ENCODE results near the gene PSENEN.

PSENEN gene

DNA sequence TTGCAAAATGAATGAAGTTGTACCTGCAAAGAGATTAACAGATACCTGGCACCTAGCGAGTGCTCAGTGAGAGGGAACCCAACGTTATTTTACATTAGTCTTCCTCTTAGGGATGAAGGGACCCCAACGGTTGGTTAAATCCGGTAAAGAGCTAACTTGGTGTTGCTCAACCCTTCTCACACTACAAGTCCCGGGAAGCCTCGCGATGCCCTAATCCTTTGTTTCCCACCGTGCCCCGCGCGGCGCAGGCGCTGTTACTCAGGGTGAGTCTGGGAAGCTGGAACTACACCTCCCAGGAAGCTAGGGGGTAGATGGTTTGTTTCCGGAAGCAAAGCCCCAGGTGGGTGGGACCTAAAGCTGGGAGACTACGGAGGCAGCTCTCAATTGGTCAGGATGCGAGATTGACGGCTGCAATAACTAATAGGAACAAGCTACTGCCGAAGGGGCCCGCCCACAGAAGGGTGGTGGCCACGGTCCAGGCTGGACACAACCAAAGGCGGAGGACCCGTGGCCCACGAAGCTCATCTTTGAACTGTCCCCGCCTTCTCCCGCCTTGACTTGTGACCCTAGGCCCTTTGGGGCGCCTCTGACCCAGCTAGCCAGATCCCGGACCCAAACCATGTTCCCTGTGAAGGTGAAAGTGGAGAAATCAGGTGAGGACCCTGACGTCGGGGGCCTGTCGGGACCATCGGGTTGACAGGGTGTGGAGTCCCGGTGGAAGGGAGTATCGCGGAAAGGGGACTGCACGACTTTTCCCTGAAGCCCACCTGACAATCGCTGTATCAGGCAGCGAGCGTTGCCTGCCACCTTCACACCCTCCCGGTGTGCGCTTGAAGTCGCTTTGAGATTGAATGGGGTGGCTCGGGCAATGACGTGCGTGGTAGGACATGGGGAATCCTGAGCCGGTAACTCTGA is 2.9 kb downstream of the PSENEN start, which contains the start of gene LIN37:
TSS of gene LIN37 (plus strand) at position 471 of the 915 bp plus-strand sequence. CDS start at position 620, 149 bp downstream.
- Histone ChIP-seq H3K27ac (ENCODE audit: low read depth, low read length) (peak within 1 kb of the TSS; percentile 99), H3K4me1 (ENCODE audit: insufficient read depth, low read length) (peaks cover 36% of the 10 kb centered on the region), H3K4me3 (ENCODE audit: low read depth in 1 of 2, low read length in 2 of 2) (peak within 1 kb of the TSS; percentile 96 to 99), H3K9ac (ENCODE audit: low read length) (peak within 1 kb of the TSS; percentile 93), H3K27me3 (ENCODE audit: control insufficient read depth in 1 of 2, insufficient read depth in 2 of 2, low read length in 2 of 2) (no peaks in the 10 kb centered on the region), H3K36me3 (ENCODE audit: insufficient read depth, low read length) (peaks cover 11% of the 10 kb centered on the region), H3K9me3 (ENCODE audit: low read length) (no peaks in the 10 kb centered on the region)

DNA sequence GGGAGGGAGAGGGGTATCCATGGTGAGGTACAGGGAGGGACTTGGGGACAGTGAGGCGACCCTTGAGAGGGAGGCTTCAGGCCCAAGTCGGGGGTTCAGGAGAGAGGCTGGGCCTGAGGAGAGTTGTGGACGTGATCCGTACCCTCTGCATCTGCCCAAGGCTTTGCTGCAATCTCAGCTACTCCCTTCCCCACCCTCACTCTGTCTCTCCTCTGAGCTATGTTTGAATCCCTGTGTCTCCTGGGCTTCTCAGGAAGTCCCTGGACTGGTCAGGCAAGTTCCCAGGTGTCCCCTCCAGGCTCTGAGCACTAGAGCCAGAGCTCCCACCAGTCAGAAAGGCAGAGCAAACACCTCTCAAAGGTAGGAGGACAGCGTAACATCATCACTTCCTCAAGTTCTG is 4.7 kb downstream of the PSENEN start:
- no peak overlapping the region for H3K4me3 ChIP-seq (ENCODE audit: low read depth in 1 of 2, low read length in 2 of 2)
- no peaks in the 10 kb centered on the region for H3K9me3 ChIP-seq (ENCODE audit: low read length)
- H3K27ac ChIP-seq (ENCODE audit: low read depth, low read length) = no peak overlapping the region
- H3K27me3 ChIP-seq (ENCODE audit: control insufficient read depth in 1 of 2, insufficient read depth in 2 of 2, low read length in 2 of 2) = no peaks in the 10 kb centered on the region
- no peak overlapping the region for H3K9ac ChIP-seq (ENCODE audit: low read length)
- H3K36me3 ChIP-seq (ENCODE audit: insufficient read depth, low read length) = peaks cover 22% of the 10 kb centered on the region
- H3K4me1 ChIP-seq (ENCODE audit: insufficient read depth, low read length) = peaks cover 44% of the 10 kb centered on the region

DNA sequence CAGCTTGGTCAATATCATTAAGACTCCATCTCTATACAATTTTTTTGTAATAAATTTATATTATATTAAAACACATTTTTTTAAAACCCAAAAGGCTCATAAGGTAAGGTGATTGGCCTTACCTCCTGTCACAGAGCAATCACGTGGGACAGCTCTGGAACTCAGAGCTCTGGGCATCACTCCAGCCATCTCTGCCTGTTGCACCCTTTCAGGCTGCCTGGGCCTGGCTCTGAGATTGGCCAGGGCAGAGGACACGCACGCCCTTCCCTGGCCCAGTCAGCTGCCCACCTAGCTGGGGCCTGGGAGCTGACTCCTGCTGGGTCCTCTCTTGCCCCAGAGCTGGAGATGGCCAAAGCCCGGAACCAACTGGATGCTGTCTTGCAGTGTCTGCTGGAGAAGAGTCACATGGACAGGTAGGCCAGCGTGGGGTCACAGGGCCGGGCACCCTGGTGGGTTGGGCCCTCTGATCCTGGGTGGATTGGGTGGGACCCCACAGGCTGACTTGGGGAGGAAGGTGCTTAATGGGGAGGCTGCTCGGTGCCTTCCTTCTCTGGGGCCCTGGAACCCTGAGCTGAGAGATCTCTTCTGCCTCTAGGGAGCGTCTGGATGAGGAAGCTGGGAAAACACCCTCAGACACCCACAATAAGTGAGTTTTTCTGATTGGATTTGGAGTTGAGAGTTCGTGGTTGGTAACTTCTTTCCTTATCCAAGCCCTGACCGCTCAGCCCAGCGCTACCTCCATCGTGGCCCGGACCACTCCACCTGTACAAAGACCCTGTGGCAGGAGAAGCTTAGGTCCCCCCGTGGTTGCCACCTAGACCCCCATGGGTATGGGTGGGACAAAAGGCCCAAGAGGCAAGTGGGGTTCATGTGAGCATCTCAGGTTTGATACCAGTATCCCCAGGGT is 6.6 kb downstream of the PSENEN start:
- peaks cover 22% of the 10 kb centered on the region for H3K36me3 ChIP-seq (ENCODE audit: insufficient read depth, low read length)
- H3K9me3 ChIP-seq (ENCODE audit: low read length) = no peaks in the 10 kb centered on the region
- no peak overlapping the region for H3K27ac ChIP-seq (ENCODE audit: low read depth, low read length)
- peaks cover 33% of the 10 kb centered on the region for H3K4me1 ChIP-seq (ENCODE audit: insufficient read depth, low read length)
- H3K9ac ChIP-seq (ENCODE audit: low read length) = no peak overlapping the region
- H3K27me3 ChIP-seq (ENCODE audit: control insufficient read depth in 1 of 2, insufficient read depth in 2 of 2, low read length in 2 of 2) = no peaks in the 10 kb centered on the region
- no peak overlapping the region for H3K4me3 ChIP-seq (ENCODE audit: low read depth in 1 of 2, low read length in 2 of 2)

DNA sequence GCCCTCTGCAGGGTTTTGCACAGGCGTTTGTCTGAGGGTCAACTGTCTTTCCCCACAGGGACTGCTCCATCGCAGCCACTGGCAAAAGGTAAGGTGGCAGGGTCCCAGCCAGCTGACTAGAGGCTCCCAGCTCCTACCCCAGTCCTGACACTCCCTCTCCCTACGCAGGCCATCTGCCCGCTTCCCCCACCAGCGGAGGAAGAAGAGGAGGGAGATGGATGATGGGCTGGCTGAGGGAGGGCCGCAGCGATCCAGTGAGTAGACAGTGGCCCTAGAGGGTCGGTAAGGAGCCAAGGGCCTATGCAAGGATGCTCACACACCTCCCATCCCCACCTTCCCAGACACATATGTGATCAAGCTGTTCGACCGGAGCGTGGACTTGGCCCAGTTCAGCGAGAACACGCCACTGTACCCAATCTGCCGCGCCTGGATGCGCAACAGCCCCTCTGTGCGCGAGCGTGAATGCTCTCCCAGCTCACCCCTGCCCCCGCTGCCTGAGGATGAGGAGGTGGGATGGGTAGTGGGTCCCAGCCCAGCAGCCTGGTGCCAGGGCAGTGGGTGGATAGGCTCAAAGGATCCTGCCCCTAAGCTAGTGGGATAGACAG is 7.4 kb downstream of the PSENEN start:
- H3K36me3 ChIP-seq (ENCODE audit: insufficient read depth, low read length) = peaks cover 22% of the 10 kb centered on the region
- H3K27me3 ChIP-seq (ENCODE audit: control insufficient read depth in 1 of 2, insufficient read depth in 2 of 2, low read length in 2 of 2) = no peaks in the 10 kb centered on the region
- H3K4me1 ChIP-seq (ENCODE audit: insufficient read depth, low read length) = peaks cover 32% of the 10 kb centered on the region
- H3K9ac ChIP-seq (ENCODE audit: low read length) = no peak overlapping the region
- H3K27ac ChIP-seq (ENCODE audit: low read depth, low read length) = peak overlapping the region; percentile 60
- H3K9me3 ChIP-seq (ENCODE audit: low read length) = no peaks in the 10 kb centered on the region
- no peak overlapping the region for H3K4me3 ChIP-seq (ENCODE audit: low read depth in 1 of 2, low read length in 2 of 2)

DNA sequence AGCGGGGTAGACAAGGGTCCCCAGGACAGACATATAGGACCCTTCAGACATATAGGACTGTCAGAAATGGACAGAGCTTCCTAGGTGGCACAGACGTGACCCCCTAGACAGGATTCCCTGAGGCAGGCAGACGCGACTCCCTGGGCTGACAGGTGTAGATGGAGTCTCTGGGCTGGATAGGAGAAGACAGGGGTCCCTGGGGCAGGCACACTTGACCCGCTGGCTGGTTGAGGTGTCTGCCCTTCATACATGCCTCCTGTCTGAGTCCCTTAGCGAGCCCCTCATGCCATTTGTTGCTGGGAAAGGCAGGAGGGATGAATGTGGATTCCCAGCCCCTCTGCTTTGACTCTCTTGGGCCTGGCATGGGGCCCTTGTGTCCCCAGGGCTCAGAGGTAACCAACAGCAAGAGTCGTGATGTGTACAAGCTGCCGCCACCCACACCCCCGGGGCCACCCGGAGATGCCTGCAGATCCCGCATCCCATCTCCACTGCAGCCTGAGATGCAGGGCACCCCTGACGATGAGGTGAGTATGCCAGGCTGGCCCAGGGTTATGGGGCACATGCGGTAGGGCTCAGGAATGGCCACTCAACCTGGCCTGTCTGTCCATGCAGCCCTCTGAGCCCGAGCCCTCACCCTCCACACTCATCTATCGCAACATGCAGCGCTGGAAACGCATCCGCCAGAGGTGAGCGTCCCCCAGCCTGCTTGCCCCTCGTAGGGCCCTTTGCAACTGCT is 8.4 kb downstream of the PSENEN start:
- Histone ChIP-seq H3K27me3 (ENCODE audit: control insufficient read depth in 1 of 2, insufficient read depth in 2 of 2, low read length in 2 of 2) (no peaks in the 10 kb centered on the region), H3K4me3 (ENCODE audit: low read depth in 1 of 2, low read length in 2 of 2) (no peak overlapping the region), H3K9me3 (ENCODE audit: low read length) (no peaks in the 10 kb centered on the region), H3K27ac (ENCODE audit: low read depth, low read length) (peak overlapping the region; percentile 98), H3K36me3 (ENCODE audit: insufficient read depth, low read length) (peaks cover 22% of the 10 kb centered on the region), H3K4me1 (ENCODE audit: insufficient read depth, low read length) (peaks cover 33% of the 10 kb centered on the region), H3K9ac (ENCODE audit: low read length) (no peak overlapping the region)

DNA sequence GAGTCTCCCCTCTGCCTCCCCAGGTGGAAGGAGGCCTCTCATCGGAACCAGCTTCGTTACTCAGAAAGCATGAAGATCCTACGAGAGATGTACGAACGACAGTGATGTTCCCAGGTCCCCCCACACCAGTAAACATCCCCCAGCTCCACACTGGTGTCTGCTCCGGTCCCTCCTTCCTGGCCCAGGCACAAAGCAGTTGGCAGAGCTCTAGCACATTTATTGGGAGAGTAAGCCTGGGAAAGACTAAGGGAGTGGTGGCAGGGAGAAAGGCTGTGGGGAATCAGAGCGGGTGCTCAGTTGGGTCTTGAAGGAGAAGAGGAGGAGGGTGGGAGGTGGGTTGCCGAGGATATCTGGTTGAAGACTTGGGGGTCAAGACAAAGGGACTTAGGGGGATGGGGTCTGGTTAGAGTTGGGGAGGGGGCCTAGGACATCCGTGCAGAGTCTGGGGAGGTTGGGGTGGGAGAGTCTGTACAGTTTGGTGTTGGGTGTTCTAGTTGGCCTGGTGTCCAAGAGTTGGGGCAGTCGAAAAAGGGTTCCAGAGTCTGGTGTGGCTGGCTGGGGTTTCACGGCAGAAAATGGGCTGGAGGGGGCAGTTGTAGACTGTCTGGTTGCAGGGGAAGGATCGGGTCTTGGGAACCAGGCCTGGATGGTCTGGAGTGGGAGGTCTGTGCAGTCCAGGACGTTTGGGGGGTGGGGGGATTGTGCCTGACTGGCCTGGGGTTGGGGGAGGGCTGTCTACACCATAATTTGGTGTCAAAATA is 9.1 kb downstream of the PSENEN start:
- Histone ChIP-seq H3K36me3 (ENCODE audit: insufficient read depth, low read length) (peaks cover 22% of the 10 kb centered on the region), H3K4me3 (ENCODE audit: low read depth in 1 of 2, low read length in 2 of 2) (peak overlapping the region in 1 of 2 donors; percentile 54), H3K27ac (ENCODE audit: low read depth, low read length) (peak overlapping the region; percentile 98), H3K9me3 (ENCODE audit: low read length) (no peaks in the 10 kb centered on the region), H3K27me3 (ENCODE audit: control insufficient read depth in 1 of 2, insufficient read depth in 2 of 2, low read length in 2 of 2) (no peaks in the 10 kb centered on the region), H3K9ac (ENCODE audit: low read length) (peak overlapping the region; percentile 82), H3K4me1 (ENCODE audit: insufficient read depth, low read length) (peaks cover 37% of the 10 kb centered on the region)

DNA sequence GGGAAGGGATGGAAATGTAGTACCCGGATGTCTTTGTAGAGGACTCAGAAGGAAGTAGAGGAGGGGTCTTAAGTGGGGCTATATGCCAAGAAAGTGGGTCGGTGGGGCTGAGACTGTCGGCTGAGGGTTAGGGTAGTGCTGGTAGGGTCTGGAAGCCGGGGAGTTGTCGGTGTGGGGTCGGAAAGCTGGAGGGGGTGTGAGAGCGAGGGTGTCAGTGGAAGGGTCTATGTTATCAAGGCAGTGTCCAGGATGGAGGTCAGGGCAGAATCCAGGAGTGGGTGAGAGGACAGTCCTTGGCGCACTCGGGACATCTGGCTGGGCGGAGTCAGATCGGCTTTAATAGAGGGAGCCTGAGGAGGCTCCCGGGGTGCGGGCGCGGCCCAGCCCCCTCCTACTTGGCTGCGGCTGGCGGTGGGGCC is 9.7 kb downstream of the PSENEN start:
- H3K4me3 ChIP-seq (ENCODE audit: low read depth in 1 of 2, low read length in 2 of 2) = peak overlapping the region; percentile 54 to 59
- peaks cover 35% of the 10 kb centered on the region for H3K4me1 ChIP-seq (ENCODE audit: insufficient read depth, low read length)
- H3K27me3 ChIP-seq (ENCODE audit: control insufficient read depth in 1 of 2, insufficient read depth in 2 of 2, low read length in 2 of 2) = no peaks in the 10 kb centered on the region
- peak overlapping the region; percentile 82 for H3K9ac ChIP-seq (ENCODE audit: low read length)
- peak overlapping the region; percentile 98 for H3K27ac ChIP-seq (ENCODE audit: low read depth, low read length)
- H3K36me3 ChIP-seq (ENCODE audit: insufficient read depth, low read length) = peaks cover 22% of the 10 kb centered on the region
- no peaks in the 10 kb centered on the region for H3K9me3 ChIP-seq (ENCODE audit: low read length)

DNA sequence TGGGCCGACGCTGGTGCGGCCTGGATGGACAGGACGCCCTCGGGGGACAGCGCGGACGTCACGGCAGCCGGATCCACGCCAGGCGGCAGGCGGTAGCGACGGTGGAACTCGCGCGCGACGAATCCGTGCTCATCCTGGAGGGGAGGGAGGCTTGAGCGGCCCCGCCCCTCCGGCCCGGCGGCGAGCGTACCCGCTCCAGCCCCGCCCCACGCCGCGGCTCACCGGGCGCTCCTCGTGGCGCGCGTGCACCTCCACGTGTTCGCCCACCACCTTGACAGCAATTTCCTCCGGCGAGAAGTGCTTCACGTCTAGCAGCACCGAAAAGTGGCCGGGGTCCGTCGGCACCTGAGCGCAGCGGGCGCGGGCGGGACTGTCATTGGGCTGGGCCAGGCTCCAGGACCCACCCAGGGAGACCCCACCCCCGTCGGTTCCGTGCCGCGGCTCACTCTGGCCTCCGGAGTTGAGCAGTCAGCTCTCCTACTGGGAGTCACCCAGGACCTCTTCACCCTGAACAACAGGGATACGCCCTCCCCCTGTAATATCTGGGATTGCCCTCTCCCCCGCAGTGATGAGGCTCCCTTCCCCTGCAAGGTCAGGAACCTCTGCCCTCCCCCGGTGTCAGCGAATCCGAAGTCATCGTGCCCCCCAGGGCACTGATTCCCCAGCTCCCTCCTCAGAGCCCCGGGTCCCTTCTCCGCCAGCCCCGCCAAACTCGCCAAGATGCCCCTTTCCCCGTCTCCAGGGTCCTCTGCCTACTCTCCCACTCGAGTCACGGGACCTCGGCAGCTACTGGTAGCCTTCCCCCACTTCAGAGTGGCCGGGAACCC is 10.3 kb downstream of the PSENEN start:
- Histone ChIP-seq H3K36me3 (ENCODE audit: insufficient read depth, low read length) (peaks cover 23% of the 10 kb centered on the region), H3K27ac (ENCODE audit: low read depth, low read length) (peak overlapping the region; percentile 98), H3K27me3 (ENCODE audit: control insufficient read depth in 1 of 2, insufficient read depth in 2 of 2, low read length in 2 of 2) (no peaks in the 10 kb centered on the region), H3K4me3 (ENCODE audit: low read depth in 1 of 2, low read length in 2 of 2) (peak overlapping the region; percentile 59 to 97), H3K9me3 (ENCODE audit: low read length) (no peaks in the 10 kb centered on the region), H3K9ac (ENCODE audit: low read length) (peak overlapping the region; percentile 95), H3K4me1 (ENCODE audit: insufficient read depth, low read length) (peaks cover 34% of the 10 kb centered on the region)

DNA sequence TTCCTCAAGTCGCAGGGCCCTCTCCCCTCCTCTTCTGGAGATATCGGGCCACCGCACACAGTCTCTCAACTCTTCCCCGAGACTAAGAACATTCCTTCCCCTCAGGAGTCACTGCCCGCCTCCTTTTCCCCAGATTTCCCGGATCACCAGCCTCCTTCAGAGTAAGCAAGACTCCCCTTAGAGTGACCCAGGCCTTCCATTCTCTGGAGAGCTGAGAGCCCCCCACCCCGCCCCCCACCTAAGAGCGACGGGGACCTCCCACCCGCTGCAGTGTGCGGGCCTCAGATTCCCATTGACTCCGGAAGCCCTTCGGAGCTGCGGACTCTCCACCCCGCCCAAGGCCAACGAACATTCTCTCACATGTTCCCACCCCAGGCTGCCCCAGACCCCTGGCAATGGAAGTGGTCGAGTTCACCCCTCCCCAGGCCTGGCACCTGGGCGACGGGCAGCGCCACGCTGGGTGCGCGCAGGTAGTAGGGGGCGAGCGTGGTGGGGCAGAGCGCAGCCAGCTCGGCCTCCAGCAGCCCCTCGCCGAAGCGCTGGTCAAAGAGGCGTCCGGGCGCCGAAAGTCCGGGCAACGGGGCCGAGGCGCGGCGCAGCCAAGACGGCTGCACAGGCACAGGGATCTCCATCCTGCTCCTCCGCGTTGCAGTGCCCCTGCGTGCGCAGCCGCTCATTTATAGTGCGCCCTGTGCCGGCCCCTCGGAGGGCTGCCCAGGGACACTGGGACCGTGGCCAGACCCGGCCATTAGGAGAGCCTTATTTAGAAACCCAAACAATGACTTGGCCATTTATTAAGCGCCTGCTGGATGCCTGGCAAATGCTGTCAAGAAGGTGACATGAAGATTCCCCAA is 11.2 kb downstream of the PSENEN start, which contains the start of gene HSPB6:
TSS of gene HSPB6 (minus strand) at position 653 of the 854 bp plus-strand sequence. CDS start at position 632, 21 bp downstream.
- Histone ChIP-seq H3K9ac (ENCODE audit: low read length) (peak within 1 kb of the TSS; percentile 95), H3K4me3 (ENCODE audit: low read depth in 1 of 2, low read length in 2 of 2) (peak within 1 kb of the TSS; percentile 59 to 97), H3K27ac (ENCODE audit: low read depth, low read length) (peak within 1 kb of the TSS; percentile 98), H3K4me1 (ENCODE audit: insufficient read depth, low read length) (peaks cover 34% of the 10 kb centered on the region), H3K27me3 (ENCODE audit: control insufficient read depth in 1 of 2, insufficient read depth in 2 of 2, low read length in 2 of 2) (no peaks in the 10 kb centered on the region), H3K9me3 (ENCODE audit: low read length) (no peaks in the 10 kb centered on the region), H3K36me3 (ENCODE audit: insufficient read depth, low read length) (peaks cover 27% of the 10 kb centered on the region)

All from muscle layer of colon (tissue), 2 donors.